GM23338 (cell line): ENCODE data around the gene IGF1. TPM values are rescaled to one million over a fixed set of nuclear protein-coding genes. Genes with fewer than 3 reads are reported as not detected.

Experiments used
- ATAC-seq: fragments of 200-7000 bp; cut with Tn5 transposase; 3 replicates; pipeline ENCODE4 v1.9.1; 2020
- DNase-seq: peaks from one replicate; pipeline ENCODE4 v3.0.0-alpha.2; 2015; ENCODE audit warnings: low spot score
- H2AFZ ChIP-seq: fragments of 200-600 bp; sonication (generic); 2 replicates; pipeline ENCODE4 v1.8.0; 2016; ENCODE audit warnings: antibody characterized with exemption, mild to moderate bottlenecking, moderate library complexity
- H3F3A ChIP-seq: fragments of 200-600 bp; sonication (generic); replicated peaks from 2 replicates; pipeline ENCODE4 v1.8.0; 2017; ENCODE audit warnings: antibody characterized with exemption, mixed run types, low read depth
- H3K27ac ChIP-seq: fragments of 200-600 bp; sonication (generic); 2 replicates; pipeline ENCODE4 v1.6.1; 2016; ENCODE audit warnings: low read depth
- H3K27me3 ChIP-seq: fragments of 200-600 bp; sonication (generic); 2 replicates; pipeline ENCODE4 v1.8.0; 2016; ENCODE audit warnings: mild to moderate bottlenecking, mixed run types, moderate library complexity; ENCODE audit not compliant: insufficient read depth
- H3K36me3 ChIP-seq: fragments of 200-600 bp; sonication (generic); 2 replicates; pipeline ENCODE4 v1.8.0; 2016; ENCODE audit warnings: mild to moderate bottlenecking; ENCODE audit not compliant: insufficient read depth
- H3K4me1 ChIP-seq: fragments of 200-600 bp; sonication (generic); 2 replicates; pipeline ENCODE4 v1.8.0; 2016; ENCODE audit warnings: mild to moderate bottlenecking, moderate library complexity; ENCODE audit not compliant: insufficient read depth
- H3K4me2 ChIP-seq: fragments of 200-600 bp; sonication (generic); 2 replicates; pipeline ENCODE4 v1.7.1; 2017; ENCODE audit warnings: mixed run types
- H3K4me3 ChIP-seq: fragments of 200-600 bp; sonication (generic); 2 replicates; pipeline ENCODE4 v1.6.1; 2016; ENCODE audit warnings: mixed run types
- H3K79me2 ChIP-seq: fragments of 200-600 bp; sonication (generic); replicated peaks from 2 replicates; pipeline ENCODE4 v1.8.0; 2017; ENCODE audit warnings: mild to moderate bottlenecking; ENCODE audit not compliant: insufficient read depth
- H3K9me2 ChIP-seq: fragments of 200-600 bp; sonication (generic); 2 replicates; pipeline ENCODE4 v1.8.0; 2017; ENCODE audit not compliant: insufficient read depth
- H4K20me1 ChIP-seq: fragments of 200-600 bp; sonication (generic); replicated peaks from 2 replicates; pipeline ENCODE4 v1.8.0; 2017; ENCODE audit warnings: mild to moderate bottlenecking; ENCODE audit not compliant: insufficient read depth
- H3K27ac Mint-ChIP-seq: 2 replicates; pipeline ENCODE4 v1.8.0; 2020; ENCODE audit warnings: inconsistent platforms, mild to moderate bottlenecking, moderate library complexity, mixed read lengths
- H3K27me3 Mint-ChIP-seq: 3 replicates; pipeline ENCODE4 v1.8.0; 2022; ENCODE audit warnings: low read depth, mild to moderate bottlenecking, moderate library complexity, mixed read lengths, inconsistent platforms; ENCODE audit not compliant: insufficient read depth, poor library complexity
- H3K36me3 Mint-ChIP-seq: 3 replicates; pipeline ENCODE4 v1.8.0; 2021; ENCODE audit warnings: low read depth, mild to moderate bottlenecking, inconsistent platforms, moderate library complexity, mixed read lengths
- H3K4me1 Mint-ChIP-seq: 3 replicates; pipeline ENCODE4 v1.8.0; 2020; ENCODE audit warnings: mild to moderate bottlenecking, inconsistent platforms, mixed read lengths
- H3K4me3 Mint-ChIP-seq: 3 replicates; pipeline ENCODE4 v1.8.0; 2021; ENCODE audit warnings: moderate library complexity, mild to moderate bottlenecking, inconsistent platforms, mixed read lengths
- H3K9me3 Mint-ChIP-seq: 3 replicates; pipeline ENCODE4 v1.8.0; 2020; ENCODE audit warnings: moderate library complexity, mild to moderate bottlenecking, inconsistent platforms, mixed read lengths
- CTCF ChIP-seq, 2 experiments: fragments of 200-600 bp in 1 of 2; sonication (generic) in 1 of 2; conservative IDR thresholded peaks; 2 replicates each; pipeline versions ENCODE4 v1.5.1 to v1.6.1; 2016 to 2017; ENCODE audit warnings: antibody characterized with exemption in 2 of 2, low read depth in 2 of 2, mild to moderate bottlenecking in 2 of 2, moderate library complexity in 1 of 2
- ETS1 ChIP-seq: IDR thresholded peaks from 2 replicates; pipeline ENCODE4 v1.6.1; 2016; ENCODE audit warnings: antibody characterized with exemption
- EZH2 ChIP-seq: fragments of 200-600 bp; sonication (generic); IDR thresholded peaks from one replicate; pipeline ENCODE4 v1.8.0; 2017; ENCODE audit warnings: antibody characterized with exemption, mild to moderate bottlenecking, low read depth; ENCODE audit not compliant: unreplicated experiment
- EZH2phosphoT487 ChIP-seq: fragments of 200-600 bp; sonication (generic); IDR thresholded peaks from one replicate; pipeline ENCODE4 v1.8.1; 2018; ENCODE audit warnings: antibody characterized with exemption; ENCODE audit not compliant: unreplicated experiment
- JUNB ChIP-seq: IDR thresholded peaks from one replicate; pipeline ENCODE4 v1.6.1; 2016; ENCODE audit warnings: antibody characterized with exemption; ENCODE audit not compliant: unreplicated experiment
- NANOG ChIP-seq: IDR thresholded peaks from 2 replicates; pipeline ENCODE4 v1.6.1; 2016; ENCODE audit warnings: antibody characterized with exemption, borderline replicate concordance
- POLR2AphosphoS5 ChIP-seq: IDR thresholded peaks from 2 replicates; pipeline ENCODE4 v1.6.1; 2016; ENCODE audit warnings: antibody characterized with exemption, low read depth
- REST ChIP-seq: IDR thresholded peaks from one replicate; pipeline ENCODE4 v1.6.1; 2018; ENCODE audit warnings: antibody characterized with exemption; ENCODE audit not compliant: unreplicated experiment
- STAT1 ChIP-seq: IDR thresholded peaks from one replicate; pipeline ENCODE4 v1.6.1; 2016; ENCODE audit warnings: antibody characterized with exemption; ENCODE audit not compliant: unreplicated experiment
- ZNF331 ChIP-seq: fragments of 250-450 bp; sonication (Bioruptor Pico); IDR thresholded peaks from 2 replicates; pipeline ENCODE4 v1.5.0; 2020; ENCODE audit warnings: low read depth, mild to moderate bottlenecking, moderate library complexity
- ZNF462 ChIP-seq: fragments of 250-450 bp; sonication (Bioruptor Pico); IDR thresholded peaks from 2 replicates; pipeline ENCODE4 v1.5.0; 2020; ENCODE audit warnings: mild to moderate bottlenecking, moderate library complexity
- polyA plus RNA-seq: library from polyadenylated mRNA; unstranded; fragments of >200 nt; fragmentation: Nextera tagmentation; extraction: Ambion mirVana; gene quantifications from 2 replicates; pipeline ENCODE4 v1.2.1, GENCODE V29; 2016
- total RNA-seq: library from RNA; depleted of rRNA; stranded (reverse); fragments of >200 nt; shearing (Covaris generic); gene quantifications from 2 replicates; pipeline ENCODE4 v1.2.3, GENCODE V29; 2014

The IGF1 gene
- total and polyA plus RNA-seq, 2 experiments from 2014 or later: 0.29 TPM; not detected in 1

- TF ChIP-seq EZH2 (no peak), ZNF331 (no peak), STAT1 (no peak), EZH2phosphoT487 (no peak)
Observed at GRCh38 chr12:102407776-102408486, 72.4 kb downstream of the IGF1 start (continued).

GRCh38 chr12:102406033-102406584, 74.3 kb downstream of the IGF1 start:
- H3K9me3 Mint-ChIP-seq: no peaks in the 10 kb centered on the region

More at GRCh38 chr12:102406033-102406584, 74.3 kb downstream of the IGF1 start:
- H3K79me2 ChIP-seq: no peaks in the 10 kb centered on the region
- TF ChIP-seq ZNF462 (no peak), POLR2AphosphoS5 (no peak), REST (no peak), JUNB (no peak), EZH2 (no peak), STAT1 (no peak), ETS1 (no peak), EZH2phosphoT487 (no peak), NANOG (no peak), ZNF331 (no peak), CTCF (conservative IDR thresholded peaks at IDR 0.05; ENCODE audit: low read depth in 2 of 2) (no peak)
- Mint-ChIP-seq H3K4me1 (no peaks in the 10 kb centered on the region; the same call in 2 of the 3 replicates), H3K4me3 (no peak overlapping the region), H3K27me3 (peaks cover 2% of the 10 kb centered on the region), H3K36me3 (no peaks in the 10 kb centered on the region), H3K27ac (no peak overlapping the region)
- H3K27me3 ChIP-seq: no peaks in the 10 kb centered on the region
- ATAC-seq: no peak
- H2AFZ ChIP-seq: no peak overlapping the region; the same call in 1 of the 2 replicates
- H3F3A ChIP-seq: no peaks in the 10 kb centered on the region
- no peak for DNase-seq
- H4K20me1 ChIP-seq: no peaks in the 10 kb centered on the region
- H3K9me2 ChIP-seq: no peaks in the 10 kb centered on the region
- H3K27ac ChIP-seq: no peak overlapping the region
- no peaks in the 10 kb centered on the region for H3K4me1 ChIP-seq
- no peak overlapping the region for H3K4me2 ChIP-seq
- H3K36me3 ChIP-seq: no peaks in the 10 kb centered on the region
- no peak overlapping the region for H3K4me3 ChIP-seq
